ENCODE measurements around the gene ACSL1.

- TF ChIP-seq, protein P1, sequence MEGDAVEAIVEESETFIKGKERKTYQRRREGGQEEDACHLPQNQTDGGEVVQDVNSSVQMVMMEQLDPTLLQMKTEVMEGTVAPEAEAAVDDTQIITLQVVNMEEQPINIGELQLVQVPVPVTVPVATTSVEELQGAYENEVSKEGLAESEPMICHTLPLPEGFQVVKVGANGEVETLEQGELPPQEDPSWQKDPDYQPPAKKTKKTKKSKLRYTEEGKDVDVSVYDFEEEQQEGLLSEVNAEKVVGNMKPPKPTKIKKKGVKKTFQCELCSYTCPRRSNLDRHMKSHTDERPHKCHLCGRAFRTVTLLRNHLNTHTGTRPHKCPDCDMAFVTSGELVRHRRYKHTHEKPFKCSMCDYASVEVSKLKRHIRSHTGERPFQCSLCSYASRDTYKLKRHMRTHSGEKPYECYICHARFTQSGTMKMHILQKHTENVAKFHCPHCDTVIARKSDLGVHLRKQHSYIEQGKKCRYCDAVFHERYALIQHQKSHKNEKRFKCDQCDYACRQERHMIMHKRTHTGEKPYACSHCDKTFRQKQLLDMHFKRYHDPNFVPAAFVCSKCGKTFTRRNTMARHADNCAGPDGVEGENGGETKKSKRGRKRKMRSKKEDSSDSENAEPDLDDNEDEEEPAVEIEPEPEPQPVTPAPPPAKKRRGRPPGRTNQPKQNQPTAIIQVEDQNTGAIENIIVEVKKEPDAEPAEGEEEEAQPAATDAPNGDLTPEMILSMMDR (IDR thresholded peaks at IDR 0.05) = no peak
- no peak for TF ChIP-seq ZFX (IDR thresholded peaks at IDR 0.05; ENCODE audit: borderline replicate concordance)
Observed at GRCh38 chr4:184816962-184817361, 8.8 kb downstream of the ACSL1 start.
